Bronchial epithelial cell (primary cell): ENCODE results near the gene C2CD4A. TPM values are rescaled to one million over a fixed set of nuclear protein-coding genes. Genes with fewer than 3 reads are reported as not detected.

ENCODE experiments used
- DNase-seq: peaks from one replicate; pipeline ENCODE4 v3.0.0-alpha.2; 2010; ENCODE audit warnings: low read depth
- FAIRE-seq: peaks from 2 replicates; lab custom pipeline; 2011; peaks lifted over from hg19 to GRCh38; lab: Jason Lieb, UNC
- H3K27me3 ChIP-seq: 2 replicates; pipeline ENCODE4 v1.5.1; 2011; ENCODE audit warnings: low read length; ENCODE audit not compliant: control insufficient read depth, insufficient read depth
- H3K36me3 ChIP-seq: 2 replicates; pipeline ENCODE4 v1.5.1; 2011; ENCODE audit warnings: low read length; ENCODE audit not compliant: control insufficient read depth, insufficient read depth
- H3K4me3 ChIP-seq: 2 replicates; pipeline ENCODE4 v1.5.1; 2011; ENCODE audit warnings: mild to moderate bottlenecking, low read depth, low read length, control low read depth
- CTCF ChIP-seq: IDR thresholded peaks from 2 replicates; pipeline ENCODE4 v1.5.1; 2011; ENCODE audit warnings: mild to moderate bottlenecking, moderate library complexity, low read length, control low read depth, inconsistent platforms; ENCODE audit not compliant: insufficient read depth, severe bottlenecking
- total RNA-seq: library from RNA; depleted of rRNA; stranded (reverse); fragments of >200 nt; gene quantifications from 2 replicates; pipeline ENCODE4 v1.2.1, GENCODE V29; 2014

Gene C2CD4A
- total RNA-seq, 1 donor from 2014 or later = 0.53 TPM

- Histone ChIP-seq H3K4me3 (no peak overlapping the region), H3K36me3 (no peaks in the 10 kb centered on the region), H3K27me3 (no peaks in the 10 kb centered on the region)
- FAIRE-seq (no peak), DNase-seq (peak; percentile 50)
- peak; percentile 55 for TF ChIP-seq CTCF
Measured at GRCh38 chr15:62071711-62072308, 5.0 kb downstream of the C2CD4A start.

- FAIRE-seq (peak; percentile 58), DNase-seq (peak; percentile 95)
- no peak for TF ChIP-seq CTCF
- H3K4me3 ChIP-seq = no peak overlapping the region
- no peaks in the 10 kb centered on the region for H3K36me3 ChIP-seq
- H3K27me3 ChIP-seq = no peaks in the 10 kb centered on the region
Measured at GRCh38 chr15:62075595-62076277, 9.0 kb downstream of the C2CD4A start.

GRCh38 chr15:62079594-62079993 is 12.8 kb downstream of the C2CD4A start:
- no peaks in the 10 kb centered on the region for H3K36me3 ChIP-seq
- no peak overlapping the region for H3K4me3 ChIP-seq
- H3K27me3 ChIP-seq = no peaks in the 10 kb centered on the region
- DNase-seq (no peak), FAIRE-seq (no peak)
- TF ChIP-seq CTCF = no peak

GRCh38 chr15:62083194-62084154 is 16.7 kb downstream of the C2CD4A start:
- no peaks in the 10 kb centered on the region for H3K27me3 ChIP-seq
- no peak for TF ChIP-seq CTCF
- H3K36me3 ChIP-seq = no peaks in the 10 kb centered on the region
- H3K4me3 ChIP-seq = no peak overlapping the region
- DNase-seq (no peak), FAIRE-seq (no peak)

- DNase-seq (no peak), FAIRE-seq (peak; percentile 7)
- TF ChIP-seq CTCF = no peak
- Histone ChIP-seq H3K4me3 (no peak overlapping the region), H3K36me3 (no peaks in the 10 kb centered on the region), H3K27me3 (no peaks in the 10 kb centered on the region)
Measured at GRCh38 chr15:62085740-62086139, 19.0 kb downstream of the C2CD4A start.
